A673 (cell line): ENCODE measurements around the gene SCUBE1.

Experiments used
- CTCF ChIP-seq: fragments of 300-800, 200-600 bp; sonication (generic); conservative IDR thresholded peaks from 2 replicates; pipeline ENCODE4 v1.5.1; 2017; ENCODE audit warnings: low read depth, mild to moderate bottlenecking, antibody characterized with exemption, low read length, moderate library complexity, mixed read lengths
- EZH2 ChIP-seq: fragments of 200-600 bp; sonication (generic); IDR thresholded peaks from 2 replicates; pipeline ENCODE4 v1.6.1; 2017; ENCODE audit warnings: borderline replicate concordance, low read depth, mild to moderate bottlenecking, mixed read lengths, antibody characterized with exemption, low read length; ENCODE audit not compliant: poor library complexity, severe bottlenecking

- TF ChIP-seq CTCF (no peak), EZH2 (no peak)
Measured at GRCh38 chr22:43246188-43246587, 97.0 kb downstream of the SCUBE1 start.
